Tibial nerve (tissue), 3 donors: ENCODE data around the gene UTS2.

Experiments used
- POLR2A ChIP-seq, 2 donors: fragments of 450-650 bp; IDR thresholded peaks; one replicate each; pipeline ENCODE4 v1.6.1; 2017; ENCODE audit warnings: antibody characterized with exemption in 2 of 2, mild to moderate bottlenecking in 2 of 2, moderate library complexity in 2 of 2
- TF ChIP-seq, protein P1 (sequence below), 5 experiments: fragments of 200-600 bp in 3 of 5; fragments of 450-650 bp in 2 of 5; sonication (generic) in 3 of 5; IDR thresholded peaks; one replicate each; pipeline ENCODE4 v1.5.1; 2016 to 2019; ENCODE audit warnings: antibody characterized with exemption in 5 of 5, mild to moderate bottlenecking in 3 of 5, moderate library complexity in 2 of 5

DNA sequence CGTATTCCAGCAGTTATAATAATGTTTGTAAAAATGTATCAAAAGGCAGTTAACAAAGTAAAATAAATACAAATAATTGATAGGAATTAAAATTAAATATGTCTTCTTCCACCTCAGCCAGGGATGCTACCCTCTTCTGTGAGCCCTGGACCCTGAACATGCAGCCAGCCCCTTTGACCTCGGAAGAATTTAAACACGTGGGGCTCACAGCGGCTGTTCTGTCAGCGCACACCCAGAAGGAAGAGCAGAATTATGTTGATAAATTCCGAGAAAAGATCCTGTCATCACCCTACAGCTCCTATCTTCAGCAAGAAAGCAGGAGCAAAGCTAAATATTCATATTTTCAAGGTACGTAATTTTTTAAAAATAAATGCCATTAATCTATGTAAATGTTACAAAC lies 26.5 kb downstream of the UTS2 start:
- TF ChIP-seq, protein P1, sequence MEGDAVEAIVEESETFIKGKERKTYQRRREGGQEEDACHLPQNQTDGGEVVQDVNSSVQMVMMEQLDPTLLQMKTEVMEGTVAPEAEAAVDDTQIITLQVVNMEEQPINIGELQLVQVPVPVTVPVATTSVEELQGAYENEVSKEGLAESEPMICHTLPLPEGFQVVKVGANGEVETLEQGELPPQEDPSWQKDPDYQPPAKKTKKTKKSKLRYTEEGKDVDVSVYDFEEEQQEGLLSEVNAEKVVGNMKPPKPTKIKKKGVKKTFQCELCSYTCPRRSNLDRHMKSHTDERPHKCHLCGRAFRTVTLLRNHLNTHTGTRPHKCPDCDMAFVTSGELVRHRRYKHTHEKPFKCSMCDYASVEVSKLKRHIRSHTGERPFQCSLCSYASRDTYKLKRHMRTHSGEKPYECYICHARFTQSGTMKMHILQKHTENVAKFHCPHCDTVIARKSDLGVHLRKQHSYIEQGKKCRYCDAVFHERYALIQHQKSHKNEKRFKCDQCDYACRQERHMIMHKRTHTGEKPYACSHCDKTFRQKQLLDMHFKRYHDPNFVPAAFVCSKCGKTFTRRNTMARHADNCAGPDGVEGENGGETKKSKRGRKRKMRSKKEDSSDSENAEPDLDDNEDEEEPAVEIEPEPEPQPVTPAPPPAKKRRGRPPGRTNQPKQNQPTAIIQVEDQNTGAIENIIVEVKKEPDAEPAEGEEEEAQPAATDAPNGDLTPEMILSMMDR (IDR thresholded peaks at IDR 0.05) = no peak
- TF ChIP-seq POLR2A (IDR thresholded peaks at IDR 0.05) = no peak
